ENCODE data around the gene BBLN. TPM values are rescaled to one million over a fixed set of nuclear protein-coding genes. Genes with fewer than 3 reads are reported as not detected.

BBLN gene
- total RNA-seq, 2 donors from 2014 or later: 65.7 to 82.1 TPM

DNA sequence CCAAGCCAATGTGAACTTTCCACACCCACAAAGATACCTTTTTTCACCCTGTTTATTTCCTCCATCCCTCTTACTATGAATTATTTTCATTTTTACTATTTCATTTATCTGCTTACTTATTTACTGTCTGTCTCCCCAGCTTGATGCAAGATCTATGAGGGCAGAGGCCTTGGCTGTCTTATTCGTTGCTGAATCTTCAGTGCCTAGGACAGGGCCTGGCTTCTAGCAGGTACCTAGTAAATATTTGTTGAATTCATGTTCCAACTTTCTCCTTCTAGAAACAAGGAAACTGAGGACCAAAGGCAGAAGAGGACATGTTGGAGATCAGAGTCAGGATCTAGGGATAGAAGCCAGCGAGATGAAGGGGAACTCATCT, 42.6 kb downstream of the BBLN start:
- Histone ChIP-seq H3K27ac (ENCODE audit: low read depth, low read length) (no peak overlapping the region), H3K4me1 (ENCODE audit: control insufficient read depth, insufficient read depth, low read length) (peaks cover 5% of the 10 kb centered on the region)

DNA sequence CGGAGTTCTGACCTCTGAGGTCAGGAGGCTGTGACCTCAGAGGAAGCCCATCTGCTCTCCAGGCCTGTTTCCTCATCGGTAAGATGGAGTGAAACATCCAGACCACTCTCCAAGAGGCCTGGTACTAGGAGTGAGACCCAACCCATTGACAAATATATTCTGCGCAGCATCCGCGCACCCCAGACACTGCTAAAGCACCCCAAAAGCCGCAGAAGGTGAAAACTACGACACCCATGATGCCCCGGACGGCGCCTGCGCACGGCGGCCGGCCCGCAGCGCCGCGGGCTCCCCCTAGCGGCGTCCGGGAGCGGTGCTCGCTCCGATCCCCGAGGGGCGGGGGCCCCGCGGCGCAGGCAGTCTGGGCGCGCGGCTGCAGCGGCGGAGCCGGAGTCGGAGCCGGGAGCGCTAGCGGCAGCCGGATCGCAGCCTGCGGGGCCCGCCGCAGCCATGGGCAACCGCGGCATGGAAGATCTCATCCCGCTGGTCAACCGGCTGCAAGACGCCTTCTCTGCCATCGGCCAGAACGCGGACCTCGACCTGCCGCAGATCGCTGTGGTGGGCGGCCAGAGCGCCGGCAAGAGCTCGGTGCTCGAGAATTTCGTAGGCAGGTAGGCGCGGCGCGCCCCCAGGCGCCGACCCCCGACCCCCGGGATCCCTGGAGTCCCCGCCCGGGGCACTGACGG, 43.1 kb downstream of the BBLN start, which contains the start of gene DNM1:
DNM1 (plus strand) TSS at position 356 of the 683 bp plus-strand sequence; CDS start at position 448, 92 bp downstream.
- Histone ChIP-seq H3K27me3 (ENCODE audit: control insufficient read depth, insufficient read depth, low read length, poor library complexity, severe bottlenecking) (no peaks in the 10 kb centered on the region), H3K36me3 (ENCODE audit: control insufficient read depth, insufficient read depth, low read length) (no peaks in the 10 kb centered on the region), H3K4me3 (ENCODE audit: low read length) (peak within 1 kb of the TSS; percentile 83), H3K27ac (ENCODE audit: low read depth, low read length) (peak within 1 kb of the TSS; percentile 44), H3K4me1 (ENCODE audit: control insufficient read depth, insufficient read depth, low read length) (peaks cover 5% of the 10 kb centered on the region), H3K9me3 (ENCODE audit: control insufficient read depth, low read length) (no peaks in the 10 kb centered on the region), H3K9ac (ENCODE audit: extremely low read depth, low read length, poor library complexity, severe bottlenecking) (peak within 1 kb of the TSS; percentile 57)
- TF ChIP-seq, protein P1, sequence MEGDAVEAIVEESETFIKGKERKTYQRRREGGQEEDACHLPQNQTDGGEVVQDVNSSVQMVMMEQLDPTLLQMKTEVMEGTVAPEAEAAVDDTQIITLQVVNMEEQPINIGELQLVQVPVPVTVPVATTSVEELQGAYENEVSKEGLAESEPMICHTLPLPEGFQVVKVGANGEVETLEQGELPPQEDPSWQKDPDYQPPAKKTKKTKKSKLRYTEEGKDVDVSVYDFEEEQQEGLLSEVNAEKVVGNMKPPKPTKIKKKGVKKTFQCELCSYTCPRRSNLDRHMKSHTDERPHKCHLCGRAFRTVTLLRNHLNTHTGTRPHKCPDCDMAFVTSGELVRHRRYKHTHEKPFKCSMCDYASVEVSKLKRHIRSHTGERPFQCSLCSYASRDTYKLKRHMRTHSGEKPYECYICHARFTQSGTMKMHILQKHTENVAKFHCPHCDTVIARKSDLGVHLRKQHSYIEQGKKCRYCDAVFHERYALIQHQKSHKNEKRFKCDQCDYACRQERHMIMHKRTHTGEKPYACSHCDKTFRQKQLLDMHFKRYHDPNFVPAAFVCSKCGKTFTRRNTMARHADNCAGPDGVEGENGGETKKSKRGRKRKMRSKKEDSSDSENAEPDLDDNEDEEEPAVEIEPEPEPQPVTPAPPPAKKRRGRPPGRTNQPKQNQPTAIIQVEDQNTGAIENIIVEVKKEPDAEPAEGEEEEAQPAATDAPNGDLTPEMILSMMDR (conservative IDR thresholded peaks at IDR 0.05): peak; percentile 94
- Mint-ChIP-seq H3K4me1 (peaks cover 12% of the 10 kb centered on the region), H3K36me3 (ENCODE audit: low read depth) (no peaks in the 10 kb centered on the region), H3K27me3 (ENCODE audit: insufficient read depth) (peaks cover 4% of the 10 kb centered on the region), H3K27ac (peak within 1 kb of the TSS; percentile 75), H3K4me3 (peak within 1 kb of the TSS; percentile 67), H3K9me3 (no peaks in the 10 kb centered on the region)
- DNase-seq: peak; percentile 89
- WGBS, 2 experiments (ENCODE audit: insufficient coverage in 1 of 2, insufficient read length in 1 of 2): 1% methylated on average over 37 to 72 of the region's 72 CpGs

More for the DNA sequence above, 42.6 kb downstream of the BBLN start:
- no peaks in the 10 kb centered on the region for H3K9me3 ChIP-seq (ENCODE audit: control insufficient read depth, low read length)
- Mint-ChIP-seq H3K27me3 (ENCODE audit: insufficient read depth) (peaks cover 4% of the 10 kb centered on the region), H3K4me1 (peaks cover 12% of the 10 kb centered on the region), H3K4me3 (peak overlapping the region; percentile 67), H3K27ac (no peak overlapping the region), H3K36me3 (ENCODE audit: low read depth) (no peaks in the 10 kb centered on the region), H3K9me3 (no peaks in the 10 kb centered on the region)
- no peak overlapping the region for H3K9ac ChIP-seq (ENCODE audit: extremely low read depth, low read length, poor library complexity, severe bottlenecking)
- no peaks in the 10 kb centered on the region for H3K27me3 ChIP-seq (ENCODE audit: control insufficient read depth, insufficient read depth, low read length, poor library complexity, severe bottlenecking)
- TF ChIP-seq, protein P1 (conservative IDR thresholded peaks at IDR 0.05): no peak
- 55 to 70% methylated on average over 2 of the region's 2 CpGs for WGBS, 2 experiments (ENCODE audit: insufficient coverage in 1 of 2, insufficient read length in 1 of 2)
- no peak for DNase-seq
- H3K4me3 ChIP-seq (ENCODE audit: low read length): peak overlapping the region; percentile 83
- no peaks in the 10 kb centered on the region for H3K36me3 ChIP-seq (ENCODE audit: control insufficient read depth, insufficient read depth, low read length)

DNA sequence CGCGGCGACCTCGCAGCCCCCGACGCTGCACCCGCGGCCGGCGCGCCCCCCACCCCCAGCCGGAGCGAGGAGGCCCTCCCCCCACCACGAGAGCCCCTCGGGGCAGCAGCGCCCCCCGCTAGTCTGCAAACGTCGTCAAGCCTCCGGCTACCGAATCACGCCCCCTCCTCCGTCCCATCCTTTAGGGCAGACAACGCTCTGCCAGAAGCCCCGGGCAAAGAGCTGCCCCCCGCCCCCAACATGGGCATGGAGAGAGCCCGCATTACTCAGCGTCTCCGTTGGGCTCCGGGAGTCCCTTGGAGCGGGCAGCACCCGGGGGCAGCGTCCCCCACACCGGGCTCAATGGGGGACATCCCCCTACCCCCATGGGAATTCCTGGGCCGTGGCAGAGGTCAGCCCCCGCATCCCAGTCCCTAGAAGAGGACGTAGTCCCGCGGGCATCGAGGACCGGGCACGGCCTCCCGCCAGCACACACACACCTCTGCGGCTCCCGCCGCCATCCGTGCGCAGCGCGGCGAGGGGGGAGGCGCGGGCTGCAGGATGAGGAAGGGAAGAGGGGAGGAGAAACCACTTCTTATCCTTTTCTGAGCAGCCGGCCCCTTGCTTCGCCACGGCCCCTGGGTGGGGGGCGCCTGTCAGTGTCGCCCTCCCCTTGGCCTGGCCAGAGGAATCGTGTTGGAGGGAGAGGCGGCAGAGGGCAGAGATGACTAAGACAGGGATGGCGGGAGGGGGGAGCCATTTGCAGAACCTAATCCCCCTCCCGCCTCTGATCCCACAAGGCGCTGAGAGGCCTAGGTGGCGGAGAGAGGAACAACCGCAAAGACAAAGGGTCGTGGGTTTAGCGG, 43.9 kb downstream of the BBLN start:
- Mint-ChIP-seq H3K27me3 (ENCODE audit: insufficient read depth) (peaks cover 4% of the 10 kb centered on the region), H3K27ac (peak overlapping the region; percentile 72), H3K4me3 (peak overlapping the region; percentile 67), H3K36me3 (ENCODE audit: low read depth) (no peaks in the 10 kb centered on the region), H3K9me3 (no peaks in the 10 kb centered on the region), H3K4me1 (peaks cover 12% of the 10 kb centered on the region)
- peak overlapping the region; percentile 83 for H3K4me3 ChIP-seq (ENCODE audit: low read length)
- H3K36me3 ChIP-seq (ENCODE audit: control insufficient read depth, insufficient read depth, low read length): no peaks in the 10 kb centered on the region
- TF ChIP-seq, protein P1 (conservative IDR thresholded peaks at IDR 0.05): peak; percentile 44
- H3K27ac ChIP-seq (ENCODE audit: low read depth, low read length): peak overlapping the region; percentile 37
- WGBS, 2 experiments (ENCODE audit: insufficient coverage in 1 of 2, insufficient read length in 1 of 2): 0 to 2% methylated on average over 9 to 64 of the region's 67 CpGs
- H3K27me3 ChIP-seq (ENCODE audit: control insufficient read depth, insufficient read depth, low read length, poor library complexity, severe bottlenecking): no peaks in the 10 kb centered on the region
- peaks cover 5% of the 10 kb centered on the region for H3K4me1 ChIP-seq (ENCODE audit: control insufficient read depth, insufficient read depth, low read length)
- peak; percentile 85 for DNase-seq
- H3K9me3 ChIP-seq (ENCODE audit: control insufficient read depth, low read length): no peaks in the 10 kb centered on the region
- peak overlapping the region; percentile 57 for H3K9ac ChIP-seq (ENCODE audit: extremely low read depth, low read length, poor library complexity, severe bottlenecking)

All from endodermal cell (in vitro differentiated cells).